GM21447 (cell line): Measurements from ENCODE around the gene ZNF30.
A peak's percentile ranks its signal among the peaks of the same experiment; 100 is the strongest.
"Not testable (repeated sequence)": the region's sequence is repeated elsewhere in the genome, so short reads cannot be mapped to it uniquely, and the experiment has no call there.

ENCODE experiments used
- ATAC-seq: cut with Tn5 transposase; IDR thresholded peaks from one replicate; pipeline ENCODE4 v1.9.1; 2021; ENCODE audit not compliant: unreplicated experiment

Gene ZNF30

GRCh38 chr19:34926685-34927375, at the start of gene ZNF30:
ZNF30 (plus strand) TSS chr19:34926903; CDS start chr19:34929948, 3,045 bp downstream.
- peak; percentile 81 for ATAC-seq

GRCh38 chr19:34879563-34879962, 47.1 kb upstream of the ZNF30 start:
- no peak for ATAC-seq

- no peak for ATAC-seq
These were observed 46.7 kb upstream of the ZNF30 start for GRCh38 chr19:34880034-34880433.

DNA sequence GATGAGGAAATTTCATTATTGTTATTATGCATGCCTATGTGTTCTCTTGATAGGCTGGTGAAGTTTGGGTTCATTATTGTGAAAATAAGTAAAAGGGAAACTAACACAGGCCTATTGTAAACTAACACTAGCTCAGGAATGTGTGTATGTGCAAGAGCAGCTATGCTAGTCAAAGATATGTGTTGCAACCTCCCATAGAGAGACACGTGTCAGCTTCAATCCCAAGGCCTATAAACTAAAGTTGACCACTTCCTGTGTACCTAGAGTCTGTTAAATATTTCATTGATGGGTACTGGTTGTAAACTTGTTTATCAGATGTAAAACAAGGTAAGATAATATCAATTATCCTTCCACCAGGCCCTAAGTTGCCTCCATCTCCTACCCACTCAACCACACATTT, 44.7 kb upstream of the ZNF30 start:
- no peak for ATAC-seq

DNA sequence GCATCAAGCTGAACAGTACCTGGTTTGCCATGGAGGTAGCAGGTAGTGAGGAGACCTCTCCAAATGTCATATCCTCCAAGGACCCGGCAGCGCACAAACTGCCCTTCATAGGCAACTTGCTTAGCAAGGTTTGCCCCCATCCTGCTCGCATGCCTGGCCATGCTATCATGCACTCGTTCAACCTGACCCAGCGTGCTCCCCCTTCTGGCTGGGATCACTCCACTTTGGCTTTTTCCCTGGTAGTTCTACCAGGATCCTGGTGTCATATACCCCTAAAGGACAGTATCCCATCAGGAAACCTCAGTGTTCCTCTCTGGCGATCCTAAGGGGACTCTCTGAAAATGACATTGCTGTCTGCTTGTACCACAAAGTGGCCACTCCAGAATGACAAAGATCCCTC, 38.6 kb upstream of the ZNF30 start:
- ATAC-seq = no peak

- ATAC-seq = no peak
These were observed 26.5 kb upstream of the ZNF30 start for GRCh38 chr19:34900245-34900644.

GRCh38 chr19:34904664-34905527, 21.8 kb upstream of the ZNF30 start:
- no peak for ATAC-seq

DNA sequence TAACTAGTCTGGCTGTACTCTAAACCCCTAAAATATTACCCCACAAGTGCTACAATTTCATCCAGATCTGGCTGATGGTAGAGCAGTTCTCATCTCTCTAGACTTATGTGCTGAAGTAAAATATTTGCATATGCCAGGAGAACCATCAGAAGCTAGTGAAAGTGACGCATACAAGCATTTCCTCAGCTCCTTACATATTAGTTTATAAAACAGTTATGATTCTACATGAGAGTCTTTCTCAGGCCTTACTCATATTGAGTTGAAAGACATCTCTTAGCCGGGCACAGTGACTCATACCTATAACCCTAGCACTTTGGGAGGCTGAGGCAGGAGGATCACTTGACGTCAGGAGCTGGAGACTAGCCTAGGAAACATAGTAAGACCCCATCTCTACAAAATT, 15.9 kb upstream of the ZNF30 start:
- ATAC-seq = no peak

DNA sequence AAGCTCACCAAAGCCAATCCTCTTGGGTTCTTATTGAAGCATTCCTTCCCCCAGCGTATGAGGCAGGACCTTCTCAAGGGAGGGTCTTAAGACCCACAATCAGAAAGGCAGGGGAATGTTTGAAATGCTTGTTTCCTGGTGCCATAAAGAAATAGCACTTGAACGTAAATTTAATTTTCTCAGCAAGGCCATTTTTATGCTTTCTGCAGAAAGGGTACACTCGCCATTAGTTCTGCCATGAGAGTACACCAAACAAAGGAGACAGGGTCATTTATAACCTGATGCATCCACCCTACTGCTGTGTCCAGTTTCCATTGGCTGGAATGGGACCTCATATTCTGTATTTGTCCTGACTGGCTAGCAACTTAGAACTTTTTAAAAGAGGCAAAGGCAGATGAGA, 9.6 kb upstream of the ZNF30 start:
- not testable (repeated sequence) for ATAC-seq

- ATAC-seq = no peak
These were observed 8.5 kb upstream of the ZNF30 start for GRCh38 chr19:34918190-34918589.

- not testable (repeated sequence) for ATAC-seq
These were observed 6.5 kb upstream of the ZNF30 start for GRCh38 chr19:34920090-34920786.

DNA sequence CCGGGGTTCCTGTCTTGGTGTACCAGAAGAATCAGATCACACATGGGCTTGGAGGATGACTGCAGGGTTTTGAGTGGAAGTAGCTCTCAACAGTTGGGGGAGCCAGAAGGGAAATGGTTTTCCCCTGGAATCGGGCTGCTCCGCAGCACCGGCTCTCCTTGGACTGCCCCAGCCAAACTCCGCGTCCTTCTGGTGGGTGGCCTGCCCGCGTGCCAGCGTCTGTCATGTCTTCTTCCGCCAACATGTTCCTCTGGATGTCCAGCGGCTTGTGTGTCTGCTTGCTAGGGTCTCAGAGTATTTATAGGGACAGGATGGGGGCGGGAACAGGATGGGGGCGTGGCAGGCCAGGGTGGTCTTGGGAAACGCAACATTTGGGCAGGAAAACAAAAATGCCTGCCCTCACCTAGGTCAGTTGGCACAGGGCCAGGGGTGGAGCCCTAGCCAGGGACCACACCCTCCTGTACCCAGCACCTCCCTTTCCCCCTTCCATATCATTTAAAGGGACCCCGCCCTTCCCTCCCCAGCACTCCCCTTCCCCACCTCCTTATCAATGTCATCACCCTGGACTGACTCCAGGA, 1.3 kb upstream of the ZNF30 start:
- no peak for ATAC-seq

- no peak for ATAC-seq
These were observed 380 bp upstream of the ZNF30 start for GRCh38 chr19:34926361-34926684.

- ATAC-seq = no peak
These were observed 5.8 kb downstream of the ZNF30 start for GRCh38 chr19:34932494-34932893.

DNA sequence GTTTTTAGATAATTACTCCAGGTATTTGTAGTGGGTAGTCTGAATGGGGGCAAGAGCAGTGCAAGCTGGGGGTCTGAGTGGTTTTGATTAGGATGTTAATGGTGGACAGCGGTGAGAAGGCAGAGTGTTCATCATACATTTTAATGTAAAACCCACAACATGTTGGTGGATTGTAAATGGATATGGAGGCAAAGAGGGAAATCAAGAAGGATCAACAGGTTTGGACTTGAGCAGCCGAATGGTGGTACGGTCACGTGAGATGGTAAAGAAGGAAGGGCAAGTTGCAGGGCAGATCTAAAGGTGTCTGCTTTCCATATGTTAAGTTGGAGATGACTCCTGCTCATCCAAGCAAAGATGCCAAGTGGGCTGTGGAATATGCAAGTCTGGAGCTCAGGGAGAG, 9.5 kb downstream of the ZNF30 start:
- ATAC-seq = no peak

GRCh38 chr19:34938886-34939285, 12.2 kb downstream of the ZNF30 start:
- ATAC-seq = no peak

DNA sequence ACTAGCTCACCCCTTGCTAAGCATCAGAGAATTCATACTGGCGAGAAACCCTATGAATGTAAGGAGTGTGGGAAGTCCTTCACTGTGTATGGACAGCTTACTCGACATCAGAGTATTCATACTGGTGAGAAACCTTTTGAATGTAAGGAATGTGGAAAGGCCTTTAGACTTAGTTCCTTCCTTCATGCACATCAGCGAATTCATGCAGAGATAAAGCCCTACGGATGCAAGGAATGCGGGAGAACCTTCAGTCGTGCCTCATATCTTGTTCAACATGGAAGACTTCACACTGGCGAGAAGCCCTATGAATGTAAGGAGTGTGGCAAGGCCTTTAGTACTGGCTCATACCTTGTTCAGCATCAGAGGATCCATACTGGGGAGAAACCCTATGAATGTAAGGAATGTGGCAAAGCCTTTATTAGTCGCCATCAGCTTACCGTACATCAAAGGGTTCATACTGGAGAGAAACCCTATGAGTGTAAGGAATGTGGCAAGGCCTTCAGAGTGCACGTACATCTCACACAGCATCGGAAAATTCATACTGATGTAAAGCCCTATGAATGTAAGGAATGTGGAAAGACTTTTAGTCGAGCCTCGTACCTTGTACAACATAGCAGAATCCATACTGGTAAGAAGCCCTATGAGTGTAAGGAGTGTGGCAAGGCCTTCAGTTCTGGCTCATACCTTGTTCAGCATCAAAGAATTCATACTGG, 17.3 kb downstream of the ZNF30 start:
- ATAC-seq = no peak

DNA sequence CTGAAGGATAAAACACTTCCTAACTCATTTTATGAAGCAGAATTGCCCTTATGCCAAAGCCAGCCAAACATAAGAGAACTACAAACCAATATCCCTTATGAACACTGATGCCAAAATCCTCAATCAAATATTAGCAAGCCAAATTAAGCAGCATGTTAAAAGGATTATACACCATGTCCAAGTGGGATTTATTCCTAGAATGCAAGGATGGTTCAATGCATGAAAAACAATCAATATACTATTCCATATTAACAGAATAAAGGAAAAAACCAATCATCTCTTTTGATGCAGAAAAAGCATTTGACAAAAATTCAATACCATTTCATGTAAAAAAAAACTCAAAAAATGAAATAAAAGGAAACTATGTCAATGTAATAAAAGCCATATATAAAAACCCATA, 26.4 kb downstream of the ZNF30 start:
- no peak for ATAC-seq

DNA sequence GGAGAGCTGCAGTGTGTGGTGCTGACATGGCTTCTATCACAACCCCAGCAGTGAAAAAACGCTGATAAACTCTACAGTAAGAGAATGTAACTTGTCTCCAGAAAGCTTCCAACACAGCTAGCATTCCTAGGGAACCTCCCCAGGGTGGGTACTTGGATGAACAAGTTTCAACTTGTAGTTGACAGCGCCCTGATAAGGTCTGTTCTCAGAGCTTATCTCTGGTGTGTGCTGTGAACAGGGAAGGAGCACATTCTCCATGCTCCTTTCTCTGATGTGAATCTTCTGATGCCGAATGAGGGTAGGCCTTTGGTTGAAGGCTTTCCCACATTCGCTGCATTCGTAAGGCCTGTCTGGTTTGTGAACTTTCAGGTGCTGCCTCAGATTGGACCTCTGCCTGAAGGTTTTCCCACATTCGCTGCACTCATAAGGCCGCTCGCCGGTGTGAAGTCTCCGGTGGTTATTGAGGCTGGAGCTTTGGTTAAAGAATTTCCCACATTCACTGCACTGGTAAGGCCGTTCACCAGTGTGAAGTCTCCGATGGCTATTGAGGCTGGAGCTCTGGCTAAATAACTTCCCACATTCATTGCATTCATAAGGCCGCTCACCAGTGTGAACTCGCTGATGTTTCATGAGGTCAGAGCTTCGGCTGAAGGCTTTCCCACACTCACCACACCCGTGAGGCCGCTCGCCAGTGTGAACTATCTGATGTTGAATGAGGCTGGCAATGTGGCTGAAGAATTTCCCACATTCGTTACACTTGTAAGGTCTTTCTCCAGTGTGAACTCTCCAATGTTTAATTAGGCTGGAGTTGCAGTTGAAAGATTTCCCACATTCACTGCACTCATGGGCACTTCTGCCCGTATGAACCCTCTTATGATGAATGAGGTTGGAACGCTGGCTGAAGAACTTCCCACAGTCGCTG, 31.4 kb downstream of the ZNF30 start:
- ATAC-seq = no peak

- ATAC-seq = no peak
These were observed 32.3 kb downstream of the ZNF30 start for GRCh38 chr19:34959021-34959420.
